GM12891 (cell line): ENCODE measurements around the gene ASIC4.

Source experiments
- DNase-seq: peaks from one replicate; pipeline ENCODE4 v3.0.0; 2011; ENCODE audit warnings: low spot score; ENCODE audit not compliant: insufficient read length
- FAIRE-seq: peaks from 2 replicates; lab custom pipeline; 2011; peaks lifted over from hg19 to GRCh38; lab: Jason Lieb, UNC
- PAX5 ChIP-seq: IDR thresholded peaks from 2 replicates; pipeline ENCODE4 v1.6.1; 2011; ENCODE audit warnings: low read length, moderate library complexity, mild to moderate bottlenecking; ENCODE audit not compliant: insufficient read depth, severe bottlenecking
- POLR2A ChIP-seq: IDR thresholded peaks from 2 replicates; pipeline ENCODE4 v1.6.1; 2011; ENCODE audit warnings: low read depth, low read length, control low read depth
- POLR2AphosphoS5 ChIP-seq: IDR thresholded peaks from 2 replicates; pipeline ENCODE4 v1.6.1; 2011; ENCODE audit warnings: low read depth, low read length, control low read depth
- POU2F2 ChIP-seq: IDR thresholded peaks from 2 replicates; pipeline ENCODE4 v1.6.1; 2011; ENCODE audit warnings: low read depth, mild to moderate bottlenecking, control low read depth, low read length, moderate library complexity
- SPI1 ChIP-seq: IDR thresholded peaks from 2 replicates; pipeline ENCODE4 v1.6.1; 2011; ENCODE audit warnings: low read depth, low read length, control low read depth
- TAF1 ChIP-seq: IDR thresholded peaks from 2 replicates; pipeline ENCODE4 v1.6.1; 2011; ENCODE audit warnings: low read depth, low read length, control low read depth

Gene ASIC4

DNA sequence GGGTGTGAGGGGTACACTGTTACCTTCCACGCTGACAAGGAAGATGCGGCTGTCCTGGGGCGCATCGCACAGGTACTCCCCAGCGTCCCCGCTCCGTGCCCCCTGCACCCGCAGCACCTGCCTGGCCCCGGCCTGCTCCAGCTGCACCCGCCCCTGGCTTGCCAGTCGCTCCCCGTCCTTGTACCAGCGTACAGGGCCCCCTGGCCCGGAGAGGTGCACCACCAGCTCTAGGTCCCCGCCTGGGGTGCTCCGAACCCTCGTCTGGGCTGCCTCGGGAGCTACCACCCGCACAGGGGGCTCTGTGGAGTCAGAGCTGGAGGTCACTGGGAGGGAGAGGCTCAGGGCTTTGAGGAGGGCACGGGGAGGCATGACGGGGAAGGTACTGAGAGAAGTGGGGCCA lies 43.0 kb downstream of the ASIC4 start:
- TF ChIP-seq PAX5 = no peak
- no peak for TF ChIP-seq SPI1
- no peak for TF ChIP-seq POLR2AphosphoS5
- no peak for TF ChIP-seq POU2F2
- no peak for TF ChIP-seq TAF1
- TF ChIP-seq POLR2A = no peak
- DNase-seq = no peak
- no peak for FAIRE-seq

DNA sequence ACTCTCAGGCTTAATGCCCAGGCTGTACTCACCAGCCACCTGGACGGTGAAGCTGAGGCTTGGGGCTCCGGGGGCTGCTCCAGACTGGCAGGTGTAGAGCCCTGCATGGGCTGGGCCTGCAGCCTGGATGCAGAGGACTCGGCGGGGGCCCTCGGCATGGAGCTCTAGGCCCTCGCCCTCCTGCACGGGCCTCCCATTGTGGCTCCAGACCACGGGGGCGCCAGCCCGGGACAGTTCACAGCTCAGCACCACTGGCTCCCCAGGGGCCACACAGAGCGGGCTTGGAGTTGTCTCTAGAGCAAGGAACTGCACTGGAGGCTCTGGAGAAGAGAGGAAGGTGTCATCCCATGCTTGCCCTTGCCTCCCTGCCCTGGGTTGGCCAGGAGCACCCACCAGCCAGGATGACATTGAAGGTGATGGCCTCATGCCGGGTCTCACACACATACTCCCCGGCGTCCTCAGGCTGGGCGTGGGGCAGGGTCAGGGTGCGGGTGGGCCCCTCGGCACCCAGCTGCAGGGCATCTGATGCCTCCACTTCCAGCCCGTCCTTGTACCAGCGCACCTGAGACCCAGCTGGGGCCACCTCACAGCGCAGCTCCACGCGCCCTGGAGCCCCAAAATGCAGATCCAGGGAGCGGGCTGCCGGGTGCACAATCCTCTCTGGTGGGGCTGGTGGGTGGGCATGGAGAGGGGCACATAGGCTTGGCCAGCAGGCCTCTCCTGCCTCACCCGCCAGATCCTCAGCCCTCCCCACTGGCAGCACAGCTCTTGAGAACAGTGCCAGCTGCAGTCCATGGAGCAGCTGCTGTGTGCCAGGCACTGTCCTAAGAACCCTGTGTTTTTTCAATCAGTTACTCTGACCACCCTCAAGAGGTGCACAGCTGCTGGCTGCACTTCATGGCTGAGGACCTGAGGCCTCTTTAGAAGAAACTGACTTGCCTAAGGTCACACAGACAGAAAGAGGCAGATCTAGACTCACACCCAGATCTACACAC lies 43.8 kb downstream of the ASIC4 start:
- TF ChIP-seq TAF1 = no peak
- TF ChIP-seq PAX5 = no peak
- no peak for TF ChIP-seq POU2F2
- no peak for TF ChIP-seq POLR2A
- TF ChIP-seq POLR2AphosphoS5 = no peak
- TF ChIP-seq SPI1 = no peak
- no peak for FAIRE-seq

DNA sequence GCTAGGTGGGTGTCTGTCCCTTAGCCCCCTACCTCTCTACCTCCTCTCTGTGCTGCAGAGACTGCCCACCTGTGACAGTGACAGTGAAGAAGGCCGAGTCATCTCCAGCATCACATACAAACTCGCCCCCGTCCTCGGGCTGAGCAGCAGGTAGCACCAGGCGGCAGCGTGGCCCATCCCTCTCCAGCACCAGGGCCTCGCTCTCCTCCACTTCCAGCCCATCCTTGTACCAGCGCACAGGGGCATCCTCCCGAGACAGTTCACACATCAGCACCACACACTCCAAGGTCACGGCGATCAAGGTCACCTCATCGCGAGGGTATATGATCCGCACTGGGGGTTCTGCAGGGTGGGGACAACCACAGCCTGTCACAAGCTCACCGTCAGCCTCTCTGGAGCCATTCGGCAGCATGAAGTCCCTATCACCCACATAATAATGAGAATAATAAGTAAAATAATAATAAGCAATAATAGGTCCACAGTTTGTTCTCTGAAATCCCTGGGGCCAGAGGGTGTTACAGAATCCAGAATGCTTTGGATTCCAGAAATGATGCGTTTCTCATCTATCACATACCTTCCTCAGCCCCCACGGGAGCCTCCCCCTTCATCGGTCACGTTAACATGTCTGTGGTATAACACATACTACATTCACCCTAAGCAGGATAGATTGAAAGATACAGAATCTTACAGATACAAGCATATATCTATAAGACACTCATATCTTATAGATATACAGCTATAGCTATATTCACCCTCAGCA lies 45.1 kb downstream of the ASIC4 start:
- FAIRE-seq (no peak), DNase-seq (no peak)
- TF ChIP-seq TAF1 (no peak), PAX5 (no peak), POU2F2 (no peak), POLR2AphosphoS5 (no peak), SPI1 (no peak), POLR2A (no peak)

More for the DNA sequence above, 43.8 kb downstream of the ASIC4 start:
- DNase-seq = no peak

DNA sequence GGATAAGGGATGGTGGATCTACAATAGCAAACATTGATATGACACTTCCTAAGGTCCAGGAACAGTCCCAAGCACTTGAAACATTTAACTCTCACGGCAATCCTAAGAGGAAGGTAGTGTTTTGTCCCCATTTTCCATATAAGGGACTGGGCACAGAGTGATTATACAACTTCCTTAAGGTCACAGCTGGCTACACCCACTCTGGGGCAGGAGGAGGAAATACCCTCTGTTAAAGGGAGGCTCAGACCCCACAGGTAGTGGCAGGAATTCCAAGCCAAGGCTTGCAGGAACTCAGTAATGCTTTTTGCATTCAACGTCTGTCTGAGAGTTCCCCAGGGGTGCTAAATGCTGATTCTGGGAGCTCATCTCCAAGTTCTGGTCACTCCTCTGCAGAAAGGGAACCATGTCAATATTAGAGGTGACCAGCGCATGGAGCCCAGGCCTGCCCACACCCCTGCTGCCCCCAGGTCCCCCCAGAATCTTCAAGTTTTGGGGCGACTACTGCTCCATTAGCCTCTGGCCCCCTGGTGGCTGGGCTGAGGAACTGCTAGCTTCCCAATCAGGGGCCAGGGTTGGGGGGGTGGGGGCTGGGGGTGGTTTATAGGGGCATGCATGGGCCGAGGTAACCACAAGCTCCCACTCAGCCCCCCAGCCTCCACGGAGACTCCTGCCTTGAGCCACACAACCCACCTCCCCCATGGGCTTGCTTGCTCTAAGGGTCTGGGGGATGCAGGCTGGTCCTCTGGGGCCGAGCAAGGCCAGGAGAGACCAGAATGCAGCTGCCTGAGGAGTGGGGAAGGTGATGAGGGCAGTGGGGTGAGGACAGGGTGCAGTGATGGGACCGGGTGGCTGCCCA lies 46.0 kb downstream of the ASIC4 start:
- DNase-seq (peak; percentile 72), FAIRE-seq (no peak)
- no peak for TF ChIP-seq POLR2A
- no peak for TF ChIP-seq POLR2AphosphoS5
- TF ChIP-seq POU2F2 = no peak
- no peak for TF ChIP-seq TAF1
- no peak for TF ChIP-seq SPI1
- no peak for TF ChIP-seq PAX5

DNA sequence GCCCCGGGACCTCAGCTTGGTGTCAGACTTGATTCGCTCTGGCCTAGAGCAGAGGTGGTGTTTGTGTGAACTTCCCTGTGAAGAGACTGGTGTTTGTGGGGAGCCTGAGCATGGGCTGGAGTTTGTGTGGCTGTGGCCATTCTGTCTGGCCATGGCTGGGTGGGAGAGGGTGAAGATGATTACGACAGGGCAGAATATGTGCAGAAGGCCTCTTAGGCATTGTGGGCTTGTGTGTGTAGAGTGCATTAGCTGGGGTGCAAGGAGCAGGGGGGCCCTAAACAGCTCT lies 46.6 kb downstream of the ASIC4 start:
- TF ChIP-seq PAX5 = no peak
- no peak for TF ChIP-seq POLR2A
- no peak for TF ChIP-seq TAF1
- no peak for TF ChIP-seq POU2F2
- TF ChIP-seq SPI1 = no peak
- no peak for TF ChIP-seq POLR2AphosphoS5
- DNase-seq (no peak), FAIRE-seq (no peak)

DNA sequence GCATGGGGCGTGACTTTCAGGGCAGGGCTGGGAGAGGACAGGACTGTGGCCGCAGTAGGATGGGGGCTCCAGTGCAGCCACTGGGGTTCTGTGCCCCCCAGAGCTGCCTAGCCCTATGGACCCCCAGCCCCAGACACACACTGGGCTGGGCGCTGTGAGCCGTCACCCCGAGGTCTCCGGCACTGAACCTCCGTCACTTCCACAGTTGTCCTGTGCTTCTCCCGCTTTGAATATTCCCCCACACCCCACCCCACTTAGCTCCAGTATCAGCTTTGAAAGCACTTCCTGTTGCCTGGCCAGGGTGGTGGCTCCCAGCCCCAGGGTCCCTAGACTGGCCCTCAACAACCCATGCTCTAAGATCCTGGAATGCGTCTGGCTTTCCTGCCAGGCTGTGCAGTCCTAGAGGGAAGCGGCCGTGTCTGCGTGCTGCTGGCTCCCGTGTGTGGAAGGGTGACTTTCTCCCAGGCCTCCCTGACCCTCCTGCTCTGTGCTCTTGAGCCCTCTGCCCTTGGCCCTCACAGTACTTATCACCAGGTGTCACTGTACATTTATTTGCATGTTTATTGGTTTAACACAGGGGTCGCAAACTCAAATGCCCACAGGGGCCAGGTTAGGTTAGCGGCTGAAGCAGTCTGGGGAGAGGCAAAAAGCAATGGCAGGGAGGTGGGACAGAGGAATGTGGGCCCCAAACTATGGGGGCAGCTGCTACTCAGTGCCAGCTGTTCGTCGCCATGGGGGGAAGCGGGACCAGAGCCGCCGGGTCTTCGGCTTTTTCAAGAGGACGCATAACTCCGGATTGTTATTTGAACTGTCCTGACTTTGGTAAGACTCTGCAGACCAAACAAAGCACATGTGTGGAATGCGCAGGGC lies 47.1 kb downstream of the ASIC4 start:
- no peak for DNase-seq
- no peak for FAIRE-seq
- TF ChIP-seq POLR2A (no peak), POU2F2 (no peak), TAF1 (no peak), SPI1 (no peak), PAX5 (no peak), POLR2AphosphoS5 (no peak)

DNA sequence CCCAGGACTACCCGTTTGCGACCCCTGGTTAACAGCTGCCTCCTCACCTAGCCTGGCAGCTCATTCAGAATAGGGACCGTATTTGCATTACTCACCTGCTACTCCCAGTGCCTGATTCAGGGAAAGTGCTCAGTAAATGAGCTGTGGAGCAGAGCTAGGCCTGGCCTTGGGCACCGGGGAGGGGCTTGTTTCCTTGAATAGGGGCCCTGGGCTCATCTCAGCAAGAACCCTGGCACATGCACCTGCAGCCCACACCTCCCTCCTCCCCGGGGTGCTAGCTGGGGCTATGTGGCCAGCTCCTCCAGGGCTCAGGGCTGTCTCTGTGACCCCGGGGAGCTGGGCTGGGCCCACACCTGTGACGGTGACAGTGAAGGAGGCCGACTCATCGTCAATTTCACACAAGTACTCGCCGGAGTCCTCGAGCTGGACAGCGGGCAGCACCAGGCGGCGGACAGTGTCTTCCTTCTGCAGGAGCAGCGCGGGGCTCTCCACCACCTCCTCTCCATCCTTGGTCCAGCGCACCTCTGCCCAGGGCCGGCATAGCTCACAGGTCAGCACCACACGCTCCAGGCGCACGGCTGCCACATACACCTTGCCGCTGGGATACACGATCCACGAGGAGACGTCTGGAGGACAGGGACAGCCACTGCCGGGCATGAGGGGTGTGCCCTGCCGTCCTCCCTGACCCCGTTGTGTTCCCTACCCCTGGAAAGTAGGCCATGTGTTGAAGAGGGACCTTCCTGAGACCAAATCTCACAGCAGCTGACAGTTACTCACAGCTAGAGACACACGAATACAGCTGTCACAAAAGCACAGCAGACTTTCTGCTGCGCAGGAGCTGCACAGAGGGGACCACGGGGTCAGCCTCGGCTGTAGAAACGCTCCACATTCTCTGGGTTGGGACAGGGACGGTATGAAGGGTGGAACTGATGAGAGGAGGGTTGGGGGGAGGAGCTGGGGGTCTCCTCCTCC lies 48.1 kb downstream of the ASIC4 start:
- FAIRE-seq = no peak
- no peak for TF ChIP-seq POU2F2
- no peak for TF ChIP-seq SPI1
- no peak for TF ChIP-seq POLR2AphosphoS5
- TF ChIP-seq POLR2A = no peak
- no peak for TF ChIP-seq TAF1
- TF ChIP-seq PAX5 = no peak
- DNase-seq = no peak
